Activated naive CD8-positive, alpha-beta T cell treated with anti-CD3 and anti-CD28 coated beads, Interleukin-2, amount 10 ng/mL, durations not matched to agents 7 days and 5 days (primary cell): ENCODE measurements around the gene EBP. TPM values are rescaled to one million over a fixed set of nuclear protein-coding genes. Genes with fewer than 3 reads are reported as not detected.

Experiments
- ATAC-seq: fragments of 150-1000 bp; cut with Tn5 transposase; one replicate; pipeline ENCODE4 v1.10.0; 2021; ENCODE audit warnings: low read depth, moderate library complexity
- POLR2A ChIA-PET: fragments of 350-600 bp; sonication (Branson Sonifier 250); formaldehyde crosslinking; loops from one replicate; lab custom pipeline; 2021; ENCODE audit warnings: antibody characterized with exemption; lab: Charles Lee
- DNase-seq: peaks from one replicate; pipeline ENCODE4 v3.0.0; 2021
- H3K27ac Mint-ChIP-seq: one replicate; pipeline ENCODE4 v1.8.0; 2022; ENCODE audit warnings: mild to moderate bottlenecking, mixed read lengths
- H3K27me3 Mint-ChIP-seq: one replicate; pipeline ENCODE4 v1.8.0; 2022; ENCODE audit warnings: mild to moderate bottlenecking, moderate library complexity, mixed read lengths
- H3K36me3 Mint-ChIP-seq: one replicate; pipeline ENCODE4 v1.8.0; 2021; ENCODE audit warnings: mild to moderate bottlenecking, mixed read lengths
- H3K4me1 Mint-ChIP-seq: one replicate; pipeline ENCODE4 v1.8.0; 2021; ENCODE audit warnings: mixed read lengths
- H3K4me3 Mint-ChIP-seq: one replicate; pipeline ENCODE4 v1.8.0; 2022; ENCODE audit warnings: mild to moderate bottlenecking, moderate library complexity, mixed read lengths
- H3K9me3 Mint-ChIP-seq: one replicate; pipeline ENCODE4 v1.8.0; 2021; ENCODE audit warnings: mixed read lengths
- total RNA-seq, 2 experiments: library from RNA; stranded (reverse); gene quantifications; one replicate each; pipeline ENCODE4 v1.2.3, GENCODE V29; 2021

The EBP gene
- total RNA-seq, 2 experiments from 2014 or later = 200 to 214 TPM

GRCh38 chrX:48480142-48480541 lies 41.5 kb upstream of the EBP start:
- Mint-ChIP-seq H3K27me3 (no peaks in the 10 kb centered on the region), H3K4me3 (no peak overlapping the region), H3K9me3 (no peaks in the 10 kb centered on the region), H3K27ac (no peak overlapping the region), H3K36me3 (peaks cover 3% of the 10 kb centered on the region), H3K4me1 (peaks cover 23% of the 10 kb centered on the region)
- POLR2A ChIA-PET = no interaction called here
- ATAC-seq (no peak), DNase-seq (no peak)

GRCh38 chrX:48480583-48480982 lies 41.0 kb upstream of the EBP start:
- POLR2A ChIA-PET = no interaction called here
- peaks cover 23% of the 10 kb centered on the region for H3K4me1 Mint-ChIP-seq
- peak overlapping the region; percentile 61 for H3K27ac Mint-ChIP-seq
- DNase-seq = no peak
- H3K27me3 Mint-ChIP-seq = no peaks in the 10 kb centered on the region
- H3K9me3 Mint-ChIP-seq = no peaks in the 10 kb centered on the region
- no peak for ATAC-seq
- H3K4me3 Mint-ChIP-seq = no peak overlapping the region
- H3K36me3 Mint-ChIP-seq = peaks cover 3% of the 10 kb centered on the region

- POLR2A ChIA-PET = no interaction called here
- Mint-ChIP-seq H3K36me3 (peaks cover 2% of the 10 kb centered on the region), H3K27me3 (no peaks in the 10 kb centered on the region), H3K4me1 (peaks cover 10% of the 10 kb centered on the region), H3K9me3 (no peaks in the 10 kb centered on the region), H3K4me3 (no peak overlapping the region), H3K27ac (no peak overlapping the region)
- DNase-seq = no peak
- ATAC-seq = no peak
Measured at GRCh38 chrX:48482526-48482925, 39.1 kb upstream of the EBP start.

- Mint-ChIP-seq H3K9me3 (no peaks in the 10 kb centered on the region), H3K27ac (no peak overlapping the region), H3K4me3 (no peak overlapping the region), H3K27me3 (no peaks in the 10 kb centered on the region), H3K36me3 (no peaks in the 10 kb centered on the region), H3K4me1 (no peaks in the 10 kb centered on the region)
- ATAC-seq (no peak), DNase-seq (no peak)
- POLR2A ChIA-PET = no interaction called here
Measured at GRCh38 chrX:48487362-48487798, 34.2 kb upstream of the EBP start.

GRCh38 chrX:48488034-48488433 lies 33.6 kb upstream of the EBP start:
- ATAC-seq = no peak
- no peaks in the 10 kb centered on the region for H3K9me3 Mint-ChIP-seq
- H3K36me3 Mint-ChIP-seq = no peaks in the 10 kb centered on the region
- no peak overlapping the region for H3K27ac Mint-ChIP-seq
- DNase-seq = no peak
- no peaks in the 10 kb centered on the region for H3K27me3 Mint-ChIP-seq
- POLR2A ChIA-PET = no interaction called here
- H3K4me3 Mint-ChIP-seq = no peak overlapping the region
- H3K4me1 Mint-ChIP-seq = no peaks in the 10 kb centered on the region

- no peaks in the 10 kb centered on the region for H3K4me1 Mint-ChIP-seq
- no peak for DNase-seq
- no peak overlapping the region for H3K27ac Mint-ChIP-seq
- no peaks in the 10 kb centered on the region for H3K9me3 Mint-ChIP-seq
- H3K4me3 Mint-ChIP-seq = no peak overlapping the region
- POLR2A ChIA-PET = no interaction called here
- no peaks in the 10 kb centered on the region for H3K36me3 Mint-ChIP-seq
- H3K27me3 Mint-ChIP-seq = no peaks in the 10 kb centered on the region
- ATAC-seq = no peak
Measured at GRCh38 chrX:48489296-48489695, 32.3 kb upstream of the EBP start.

GRCh38 chrX:48489892-48490291 lies 31.7 kb upstream of the EBP start:
- Mint-ChIP-seq H3K36me3 (no peaks in the 10 kb centered on the region), H3K27ac (no peak overlapping the region), H3K9me3 (no peaks in the 10 kb centered on the region), H3K4me1 (no peaks in the 10 kb centered on the region), H3K27me3 (no peaks in the 10 kb centered on the region), H3K4me3 (no peak overlapping the region)
- POLR2A ChIA-PET = no interaction called here
- no peak for DNase-seq
- ATAC-seq = no peak

- Mint-ChIP-seq H3K4me3 (no peak overlapping the region), H3K27me3 (no peaks in the 10 kb centered on the region), H3K27ac (no peak overlapping the region), H3K9me3 (no peaks in the 10 kb centered on the region), H3K36me3 (no peaks in the 10 kb centered on the region), H3K4me1 (no peaks in the 10 kb centered on the region)
- ATAC-seq = no peak
- no peak for DNase-seq
- POLR2A ChIA-PET = no interaction called here
Measured at GRCh38 chrX:48490661-48491060, 30.9 kb upstream of the EBP start.

GRCh38 chrX:48491809-48492208 lies 29.8 kb upstream of the EBP start:
- Mint-ChIP-seq H3K9me3 (no peaks in the 10 kb centered on the region), H3K27ac (no peak overlapping the region), H3K4me3 (no peak overlapping the region), H3K4me1 (no peaks in the 10 kb centered on the region), H3K27me3 (no peaks in the 10 kb centered on the region), H3K36me3 (no peaks in the 10 kb centered on the region)
- POLR2A ChIA-PET = no interaction called here
- DNase-seq (no peak), ATAC-seq (no peak)

- H3K27ac Mint-ChIP-seq = no peak overlapping the region
- H3K36me3 Mint-ChIP-seq = no peaks in the 10 kb centered on the region
- no peaks in the 10 kb centered on the region for H3K4me1 Mint-ChIP-seq
- H3K27me3 Mint-ChIP-seq = no peaks in the 10 kb centered on the region
- no peak overlapping the region for H3K4me3 Mint-ChIP-seq
- POLR2A ChIA-PET = no interaction called here
- no peak for ATAC-seq
- DNase-seq = no peak
- no peaks in the 10 kb centered on the region for H3K9me3 Mint-ChIP-seq
Measured at GRCh38 chrX:48492293-48492910, 29.2 kb upstream of the EBP start.

GRCh38 chrX:48493890-48494364 lies 27.7 kb upstream of the EBP start:
- Mint-ChIP-seq H3K4me1 (peaks cover 4% of the 10 kb centered on the region), H3K36me3 (no peaks in the 10 kb centered on the region), H3K9me3 (no peaks in the 10 kb centered on the region), H3K27me3 (peaks cover 3% of the 10 kb centered on the region), H3K27ac (no peak overlapping the region), H3K4me3 (no peak overlapping the region)
- no peak for DNase-seq
- no peak for ATAC-seq
- POLR2A ChIA-PET = interaction anchor here (0.7 kb wide), 1 partner anchor 244 kb away, joined by 3 read pairs; no protein-coding TSS in a partner anchor

- no peak overlapping the region for H3K4me3 Mint-ChIP-seq
- no peaks in the 10 kb centered on the region for H3K9me3 Mint-ChIP-seq
- no peak for ATAC-seq
- no peaks in the 10 kb centered on the region for H3K36me3 Mint-ChIP-seq
- no peak for DNase-seq
- POLR2A ChIA-PET = interaction anchor here (0.6 kb wide), 1 partner anchor 32 kb away, joined by 3 read pairs; no protein-coding TSS in a partner anchor
- H3K27ac Mint-ChIP-seq = no peak overlapping the region
- peaks cover 3% of the 10 kb centered on the region for H3K27me3 Mint-ChIP-seq
- H3K4me1 Mint-ChIP-seq = peaks cover 4% of the 10 kb centered on the region
Measured at GRCh38 chrX:48496660-48497059, 24.9 kb upstream of the EBP start.

GRCh38 chrX:48497871-48498270 lies 23.7 kb upstream of the EBP start:
- POLR2A ChIA-PET = interaction anchor here (1.1 kb wide), 1 partner anchor 23 kb away, joined by 3 read pairs; the partner anchor contains the start of gene EBP

GRCh38 chrX:48498374-48498809 lies 23.2 kb upstream of the EBP start:
- POLR2A ChIA-PET = interaction anchor here (1.1 kb wide), 1 partner anchor 23 kb away, joined by 3 read pairs; the partner anchor contains the start of gene EBP
- Mint-ChIP-seq H3K4me3 (no peak overlapping the region), H3K9me3 (no peaks in the 10 kb centered on the region), H3K36me3 (no peaks in the 10 kb centered on the region), H3K27ac (no peak overlapping the region), H3K27me3 (peaks cover 3% of the 10 kb centered on the region), H3K4me1 (peaks cover 4% of the 10 kb centered on the region)
- ATAC-seq = no peak
- DNase-seq = no peak

More at GRCh38 chrX:48497871-48498270, 23.7 kb upstream of the EBP start:
- Mint-ChIP-seq H3K4me3 (no peak overlapping the region), H3K27ac (no peak overlapping the region), H3K9me3 (no peaks in the 10 kb centered on the region), H3K36me3 (no peaks in the 10 kb centered on the region), H3K27me3 (peaks cover 3% of the 10 kb centered on the region), H3K4me1 (peaks cover 4% of the 10 kb centered on the region)
- DNase-seq (no peak), ATAC-seq (no peak)
